Measurements from ENCODE around the gene OLFML2B. TPM values are rescaled to one million over a fixed set of nuclear protein-coding genes. Genes with fewer than 3 reads are reported as not detected.

OLFML2B gene
- total RNA-seq, 1 donor from 2014 or later: 1.8 TPM

DNA sequence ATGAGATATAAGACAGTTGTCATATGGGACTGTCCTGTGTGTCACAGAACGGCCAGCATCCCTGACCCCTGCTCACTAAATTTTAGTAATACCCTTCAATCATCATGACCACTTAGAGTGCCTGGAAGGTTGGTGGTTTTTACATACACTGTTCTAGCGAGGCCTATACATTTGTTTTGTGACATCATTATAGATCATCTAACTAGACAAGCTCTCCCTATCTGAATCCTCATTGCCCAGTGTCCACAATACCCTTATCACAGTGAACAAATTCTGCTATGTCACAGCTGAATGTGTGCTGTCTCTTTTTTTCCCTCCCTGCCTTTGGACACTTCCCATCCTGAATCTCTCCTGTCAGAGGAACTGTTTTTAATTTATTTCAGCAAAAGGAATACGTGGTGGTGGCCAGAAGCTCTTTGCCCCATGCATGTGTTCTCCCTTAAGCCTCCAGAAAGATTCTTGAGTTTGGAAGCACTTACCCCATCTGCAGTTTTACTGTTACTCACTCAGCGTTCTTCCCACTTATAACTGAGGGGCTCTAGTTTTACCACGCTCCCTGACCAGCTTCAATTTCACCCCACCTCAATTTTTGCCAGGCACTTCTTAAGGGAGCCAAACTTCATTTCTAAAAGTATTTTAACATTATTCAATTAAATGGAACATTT, 70.3 kb downstream of the OLFML2B start:
- TF ChIP-seq, protein P1, sequence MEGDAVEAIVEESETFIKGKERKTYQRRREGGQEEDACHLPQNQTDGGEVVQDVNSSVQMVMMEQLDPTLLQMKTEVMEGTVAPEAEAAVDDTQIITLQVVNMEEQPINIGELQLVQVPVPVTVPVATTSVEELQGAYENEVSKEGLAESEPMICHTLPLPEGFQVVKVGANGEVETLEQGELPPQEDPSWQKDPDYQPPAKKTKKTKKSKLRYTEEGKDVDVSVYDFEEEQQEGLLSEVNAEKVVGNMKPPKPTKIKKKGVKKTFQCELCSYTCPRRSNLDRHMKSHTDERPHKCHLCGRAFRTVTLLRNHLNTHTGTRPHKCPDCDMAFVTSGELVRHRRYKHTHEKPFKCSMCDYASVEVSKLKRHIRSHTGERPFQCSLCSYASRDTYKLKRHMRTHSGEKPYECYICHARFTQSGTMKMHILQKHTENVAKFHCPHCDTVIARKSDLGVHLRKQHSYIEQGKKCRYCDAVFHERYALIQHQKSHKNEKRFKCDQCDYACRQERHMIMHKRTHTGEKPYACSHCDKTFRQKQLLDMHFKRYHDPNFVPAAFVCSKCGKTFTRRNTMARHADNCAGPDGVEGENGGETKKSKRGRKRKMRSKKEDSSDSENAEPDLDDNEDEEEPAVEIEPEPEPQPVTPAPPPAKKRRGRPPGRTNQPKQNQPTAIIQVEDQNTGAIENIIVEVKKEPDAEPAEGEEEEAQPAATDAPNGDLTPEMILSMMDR (IDR thresholded peaks at IDR 0.05; ENCODE audit: unreplicated experiment): no peak
- no peaks in the 10 kb centered on the region for H3K9me3 Mint-ChIP-seq (ENCODE audit: low read depth)
- H3K27ac Mint-ChIP-seq: peak overlapping the region; percentile 55
- no peak overlapping the region for H3K4me3 Mint-ChIP-seq (ENCODE audit: low read depth)
- no peaks in the 10 kb centered on the region for H3K27me3 Mint-ChIP-seq
- H3K4me1 Mint-ChIP-seq (ENCODE audit: low read depth): peaks cover 2% of the 10 kb centered on the region
- DNase-seq (ENCODE audit: low spot score, unreplicated experiment): no peak
- H3K36me3 Mint-ChIP-seq (ENCODE audit: insufficient read depth): no peaks in the 10 kb centered on the region

DNA sequence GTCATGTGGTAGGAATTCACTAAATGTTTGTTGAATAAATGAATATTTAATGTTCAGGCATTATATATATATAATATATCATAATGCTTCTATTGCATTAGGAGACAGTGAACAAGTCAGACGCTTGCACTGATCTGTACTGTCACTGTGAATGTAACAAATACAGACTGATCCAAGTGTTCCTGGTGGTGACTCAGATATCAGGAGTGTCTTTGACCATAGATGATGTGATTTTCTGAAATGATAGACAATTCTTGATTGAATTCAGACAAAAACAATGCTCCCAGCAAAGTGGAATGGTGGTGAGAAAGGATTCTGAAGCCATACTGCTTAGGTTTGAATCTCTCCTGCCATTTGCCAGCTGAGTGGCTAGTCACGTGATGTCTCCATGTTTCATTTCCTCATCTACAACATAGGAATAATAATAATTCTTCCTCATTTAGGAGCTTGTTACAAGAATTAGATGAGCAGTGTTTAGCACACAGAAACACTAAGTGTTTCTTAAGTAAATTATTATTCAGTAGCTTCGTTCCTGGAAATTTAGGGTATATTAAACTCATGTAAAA, 71.0 kb downstream of the OLFML2B start:
- H3K9me3 Mint-ChIP-seq (ENCODE audit: low read depth): no peaks in the 10 kb centered on the region

DNA sequence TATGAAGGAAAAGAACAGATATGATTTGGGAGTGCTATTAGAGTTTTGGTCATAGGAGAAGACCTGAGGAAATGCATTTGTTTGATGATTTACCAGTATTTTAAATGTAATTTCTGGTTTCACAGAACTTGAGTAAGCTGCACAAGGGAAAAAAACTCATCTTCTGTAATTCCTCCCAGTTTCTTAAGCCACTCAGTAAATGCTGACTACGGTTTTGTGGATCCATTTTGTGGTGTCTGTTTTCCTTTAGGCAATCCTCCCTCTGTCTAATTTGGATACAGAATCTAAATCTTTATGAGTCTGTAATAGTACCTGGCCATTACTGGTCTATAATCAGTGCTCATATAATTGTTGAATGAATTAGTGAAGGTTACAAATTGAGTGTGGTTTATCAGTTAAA, 72.0 kb downstream of the OLFML2B start:
- no peaks in the 10 kb centered on the region for H3K27me3 Mint-ChIP-seq
- no peak overlapping the region for H3K4me3 Mint-ChIP-seq (ENCODE audit: low read depth)
- H3K4me1 Mint-ChIP-seq (ENCODE audit: low read depth): peaks cover 2% of the 10 kb centered on the region
- H3K27ac Mint-ChIP-seq: no peak overlapping the region
- TF ChIP-seq, protein P1 (IDR thresholded peaks at IDR 0.05; ENCODE audit: unreplicated experiment): no peak
- H3K36me3 Mint-ChIP-seq (ENCODE audit: insufficient read depth): peaks cover 6% of the 10 kb centered on the region
- no peak for DNase-seq (ENCODE audit: low spot score, unreplicated experiment)
- H3K9me3 Mint-ChIP-seq (ENCODE audit: low read depth): peaks cover 5% of the 10 kb centered on the region

More for the DNA sequence above, 71.0 kb downstream of the OLFML2B start:
- H3K4me3 Mint-ChIP-seq (ENCODE audit: low read depth): no peak overlapping the region
- no peak for DNase-seq (ENCODE audit: low spot score, unreplicated experiment)
- no peak overlapping the region for H3K27ac Mint-ChIP-seq
- no peaks in the 10 kb centered on the region for H3K36me3 Mint-ChIP-seq (ENCODE audit: insufficient read depth)
- TF ChIP-seq, protein P1 (IDR thresholded peaks at IDR 0.05; ENCODE audit: unreplicated experiment): no peak
- H3K4me1 Mint-ChIP-seq (ENCODE audit: low read depth): peaks cover 2% of the 10 kb centered on the region
- no peaks in the 10 kb centered on the region for H3K27me3 Mint-ChIP-seq

DNA sequence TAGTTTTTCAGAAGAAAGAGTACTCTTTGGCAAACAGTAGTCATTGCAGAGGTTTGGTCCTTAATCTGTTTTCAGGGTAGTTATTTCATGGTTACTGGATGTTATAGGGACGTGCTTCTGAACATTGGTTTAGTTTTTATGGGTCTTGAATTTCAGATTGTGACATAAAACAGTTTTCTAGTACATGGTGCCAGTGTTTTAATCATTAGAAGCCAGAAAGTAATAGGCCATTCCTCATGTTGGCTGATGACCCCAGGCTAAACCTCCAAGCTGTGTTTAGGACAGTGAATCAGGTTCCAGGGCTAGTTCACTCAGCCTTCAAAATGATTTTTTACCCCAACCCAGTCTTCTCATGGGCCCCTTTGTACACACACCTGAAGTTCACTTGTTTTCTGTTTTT, 73.3 kb downstream of the OLFML2B start:
- H3K27ac Mint-ChIP-seq: no peak overlapping the region
- peaks cover 5% of the 10 kb centered on the region for H3K9me3 Mint-ChIP-seq (ENCODE audit: low read depth)
- H3K27me3 Mint-ChIP-seq: no peaks in the 10 kb centered on the region
- H3K36me3 Mint-ChIP-seq (ENCODE audit: insufficient read depth): peaks cover 6% of the 10 kb centered on the region
- peaks cover 2% of the 10 kb centered on the region for H3K4me1 Mint-ChIP-seq (ENCODE audit: low read depth)
- H3K4me3 Mint-ChIP-seq (ENCODE audit: low read depth): no peak overlapping the region
- DNase-seq (ENCODE audit: low spot score, unreplicated experiment): no peak
- TF ChIP-seq, protein P1 (IDR thresholded peaks at IDR 0.05; ENCODE audit: unreplicated experiment): no peak

DNA sequence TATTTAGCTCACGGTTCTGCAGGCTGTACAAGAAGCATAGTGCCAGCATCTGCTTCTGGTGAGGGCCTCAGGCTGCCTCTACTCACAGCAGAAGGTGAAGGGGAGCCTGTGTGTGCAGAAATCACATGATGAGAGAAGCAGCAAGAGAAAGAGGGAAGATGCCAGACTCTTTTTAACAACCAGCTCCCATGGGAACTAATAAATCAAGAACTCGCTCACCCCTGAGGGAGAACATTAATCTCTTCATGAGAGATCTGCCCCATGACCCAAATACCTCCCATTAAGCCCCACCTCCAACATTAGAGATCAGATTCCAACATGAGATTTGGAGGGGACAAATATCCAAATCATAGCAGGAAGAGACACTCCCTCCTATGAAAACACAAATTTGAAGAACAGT, 74.1 kb downstream of the OLFML2B start:
- Mint-ChIP-seq H3K27me3 (no peaks in the 10 kb centered on the region), H3K27ac (no peak overlapping the region), H3K36me3 (ENCODE audit: insufficient read depth) (peaks cover 6% of the 10 kb centered on the region), H3K4me3 (ENCODE audit: low read depth) (no peak overlapping the region), H3K4me1 (ENCODE audit: low read depth) (peaks cover 2% of the 10 kb centered on the region), H3K9me3 (ENCODE audit: low read depth) (peaks cover 5% of the 10 kb centered on the region)
- TF ChIP-seq, protein P1 (IDR thresholded peaks at IDR 0.05; ENCODE audit: unreplicated experiment): no peak
- no peak for DNase-seq (ENCODE audit: low spot score, unreplicated experiment)
